Pancreas (tissue), 10 donors: ENCODE data around the gene MAML3. TPM values are rescaled to one million over a fixed set of nuclear protein-coding genes. Genes with fewer than 3 reads are reported as not detected.

ENCODE experiments used
- ATAC-seq, 4 donors: fragments of 200-7000 bp; cut with Tn5 transposase; one replicate each; pipeline versions ENCODE4 v1.8.0 to v1.9.1; 2020; ENCODE audit warnings: mild to moderate bottlenecking in 4 of 4, moderate library complexity in 4 of 4
- DNase-seq, 6 donors: peaks; one replicate each; pipeline ENCODE4 v3.0.0-alpha.2; 2020
- FAIRE-seq: peaks from 2 replicates; lab custom pipeline; 2012; peaks lifted over from hg19 to GRCh38; lab: Jason Lieb, UNC
- H3K27ac ChIP-seq, 4 donors: fragments of 200-600 bp; sonication (generic); 1 replicate in 3 of 4; 2 replicates in 1 of 4; pipeline versions ENCODE4 v1.5.0 to v1.8.0; 2020
- H3K27me3 ChIP-seq, 4 donors: fragments of 200-600 bp; one replicate each; pipeline ENCODE4 v1.8.0; 2021
- H3K36me3 ChIP-seq, 3 donors: fragments of 200-600 bp; sonication (generic) in 1 of 3; one replicate each; pipeline versions ENCODE4 v1.5.0 to v1.8.0; 2020 to 2021
- H3K4me1 ChIP-seq, 3 donors: fragments of 200-600 bp; one replicate each; pipeline ENCODE4 v1.8.0; 2021
- H3K4me3 ChIP-seq, 4 donors: fragments of 200-600 bp; sonication (generic) in 2 of 4; one replicate each; pipeline versions ENCODE4 v1.5.0 to v1.8.0; 2020 to 2021
- H3K9me3 ChIP-seq, 4 donors: fragments of 200-600 bp; one replicate each; pipeline ENCODE4 v1.8.0; 2021
- WGBS, 2 donors: extraction: QIAGEN DNeasy Blood & Tissue Kit; methylation state at CpG; one replicate each; pipeline ENCODE4 v1.1.7; 2013; 5-methylcytosine and 5-hydroxymethylcytosine counted together
- intact Hi-C, 3 donors: fragments of 100-400 bp; cut with DNase I; formaldehyde crosslinking; loops; one replicate each; pipeline versions ENCODE4 v1.11.1 to v1.14.2; 2022
- polyA plus RNA-seq, 2 donors: library from polyadenylated mRNA; stranded (reverse); fragments of 200-250 nt; gene quantifications; one replicate each; pipeline ENCODE4 v1.2.3, GENCODE V29; 2013
- total RNA-seq, 6 donors: library from RNA; stranded (reverse); fragmentation: NEBNext Ultra II Directional in 4 of 6; extraction: Animal tissue kit (Norgen Biotek cat#: 25700) in 4 of 6; gene quantifications; one replicate each; pipeline versions ENCODE4 v1.2.1 to v1.2.4, GENCODE V29; 2021 to 2023
- TF ChIP-seq, protein P1 (sequence below), 4 donors: fragments of 200-600 bp; sonication (generic) in 3 of 4; IDR thresholded peaks; one replicate each; pipeline versions ENCODE4 v1.5.0 to v1.8.0; 2021; ENCODE audit warnings: antibody characterized with exemption in 4 of 4
- donor health status: healthy with polysubstance abuse.
- donor health status: DM: no; HTN: no; CAD: no; lungs with moderate emphysema.
- donor health status: DM: no; HTN: no; CAD: no.
- donor health status: control.
- donor health status: control.
- donor health status: Bipolar disorder and iron deficiency.
- donor health status: DM: yes; HTN: yes; CAD: no.
- donor health status: DM: no; HTN: no; CAD: no.
- donor health status: DM: no; HTN: no; CAD: no.
- donor health status: DM: yes; HTN: yes; CAD: no.

Gene MAML3
- total and polyA plus RNA-seq, 8 donors, result 3.8 to 8.9 (median 5.9) TPM

- no peak overlapping the region for H3K27ac ChIP-seq
- no peak for DNase-seq
- no peak overlapping the region for H3K4me3 ChIP-seq
- ATAC-seq, result no peak
- no peak for FAIRE-seq
- intact Hi-C loops, result no loop called here
- TF ChIP-seq, protein P1, sequence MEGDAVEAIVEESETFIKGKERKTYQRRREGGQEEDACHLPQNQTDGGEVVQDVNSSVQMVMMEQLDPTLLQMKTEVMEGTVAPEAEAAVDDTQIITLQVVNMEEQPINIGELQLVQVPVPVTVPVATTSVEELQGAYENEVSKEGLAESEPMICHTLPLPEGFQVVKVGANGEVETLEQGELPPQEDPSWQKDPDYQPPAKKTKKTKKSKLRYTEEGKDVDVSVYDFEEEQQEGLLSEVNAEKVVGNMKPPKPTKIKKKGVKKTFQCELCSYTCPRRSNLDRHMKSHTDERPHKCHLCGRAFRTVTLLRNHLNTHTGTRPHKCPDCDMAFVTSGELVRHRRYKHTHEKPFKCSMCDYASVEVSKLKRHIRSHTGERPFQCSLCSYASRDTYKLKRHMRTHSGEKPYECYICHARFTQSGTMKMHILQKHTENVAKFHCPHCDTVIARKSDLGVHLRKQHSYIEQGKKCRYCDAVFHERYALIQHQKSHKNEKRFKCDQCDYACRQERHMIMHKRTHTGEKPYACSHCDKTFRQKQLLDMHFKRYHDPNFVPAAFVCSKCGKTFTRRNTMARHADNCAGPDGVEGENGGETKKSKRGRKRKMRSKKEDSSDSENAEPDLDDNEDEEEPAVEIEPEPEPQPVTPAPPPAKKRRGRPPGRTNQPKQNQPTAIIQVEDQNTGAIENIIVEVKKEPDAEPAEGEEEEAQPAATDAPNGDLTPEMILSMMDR (IDR thresholded peaks at IDR 0.05), result no peak
- H3K36me3 ChIP-seq, result no peaks in the 10 kb centered on the region
- H3K9me3 ChIP-seq, result no peaks in the 10 kb centered on the region
- H3K27me3 ChIP-seq, result no peaks in the 10 kb centered on the region
- WGBS, 2 donors, result 72 to 75% methylated on average over 4 of the region's 4 CpGs
- peaks cover 0 to 4% (median 0%) of the 10 kb centered on the region in 3 donors for H3K4me1 ChIP-seq
Measured at GRCh38 chr4:139893801-139894200, 260.2 kb downstream of the MAML3 start.

GRCh38 chr4:139892973-139893736, 260.8 kb downstream of the MAML3 start:
- no peak overlapping the region for H3K4me3 ChIP-seq
- FAIRE-seq (no peak), ATAC-seq (no peak), DNase-seq (no peak)
- no peaks in the 10 kb centered on the region for H3K27me3 ChIP-seq
- no peaks in the 10 kb centered on the region for H3K9me3 ChIP-seq
- no peak overlapping the region for H3K27ac ChIP-seq
- TF ChIP-seq, protein P1 (IDR thresholded peaks at IDR 0.05), result no peak
- WGBS, 2 donors, result 93 to 96% methylated on average over 5 of the region's 5 CpGs
- no peaks in the 10 kb centered on the region for H3K36me3 ChIP-seq
- peaks cover 0 to 3% (median 0%) of the 10 kb centered on the region in 3 donors for H3K4me1 ChIP-seq
- intact Hi-C loops, result no loop called here

- no peak overlapping the region for H3K4me3 ChIP-seq
- no peak for DNase-seq
- TF ChIP-seq, protein P1 (IDR thresholded peaks at IDR 0.05), result no peak
- H3K27me3 ChIP-seq, result no peaks in the 10 kb centered on the region
- no peaks in the 10 kb centered on the region for H3K36me3 ChIP-seq
- H3K4me1 ChIP-seq, result peaks cover 0 to 9% (median 7%) of the 10 kb centered on the region in 3 donors
- intact Hi-C loops, result no loop called here
- no peak for FAIRE-seq
- 91 to 92% methylated on average over 8 of the region's 8 CpGs for WGBS, 2 donors
- H3K9me3 ChIP-seq, result no peaks in the 10 kb centered on the region
- ATAC-seq, result no peak
- H3K27ac ChIP-seq, result no peak overlapping the region
Measured at GRCh38 chr4:139890816-139891215, 263.2 kb downstream of the MAML3 start.

DNA sequence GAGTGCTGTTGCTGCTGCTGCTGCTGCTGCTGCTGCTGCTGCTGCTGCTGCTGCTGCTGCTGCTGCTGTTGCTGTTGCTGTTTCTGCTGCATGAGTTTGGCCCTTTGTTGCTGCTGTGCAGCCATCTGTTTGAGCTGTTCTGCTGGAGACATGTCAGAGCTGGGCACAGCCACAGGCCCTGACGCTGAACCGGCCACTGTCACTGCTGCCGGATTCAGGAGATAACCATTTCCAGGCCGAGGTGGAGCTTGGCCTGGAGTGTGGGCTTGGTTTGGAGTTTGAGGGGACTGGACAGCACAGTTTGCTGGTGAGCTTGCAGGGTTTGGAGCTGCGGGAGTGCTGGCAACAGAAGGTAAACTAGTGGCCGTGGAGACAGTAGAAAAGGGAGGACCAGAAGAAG, 264.1 kb downstream of the MAML3 start:
- no peaks in the 10 kb centered on the region for H3K9me3 ChIP-seq
- intact Hi-C loops, result no loop called here
- H3K4me1 ChIP-seq, result peaks cover 0 to 9% (median 7%) of the 10 kb centered on the region in 3 donors
- ATAC-seq, result no peak
- H3K27ac ChIP-seq, result no peak overlapping the region
- H3K4me3 ChIP-seq, result no peak overlapping the region
- DNase-seq, result no peak
- no peaks in the 10 kb centered on the region for H3K36me3 ChIP-seq
- TF ChIP-seq, protein P1 (IDR thresholded peaks at IDR 0.05), result no peak
- WGBS, 2 donors, result 90% methylated on average over 6 of the region's 6 CpGs
- H3K27me3 ChIP-seq, result no peaks in the 10 kb centered on the region
- FAIRE-seq, result no peak

GRCh38 chr4:139889264-139889663, 264.7 kb downstream of the MAML3 start:
- H3K36me3 ChIP-seq, result no peaks in the 10 kb centered on the region
- intact Hi-C loops, result no loop called here
- ATAC-seq (no peak), FAIRE-seq (no peak), DNase-seq (no peak)
- no peak overlapping the region for H3K27ac ChIP-seq
- H3K4me3 ChIP-seq, result no peak overlapping the region
- no peaks in the 10 kb centered on the region for H3K27me3 ChIP-seq
- TF ChIP-seq, protein P1 (IDR thresholded peaks at IDR 0.05), result no peak
- H3K4me1 ChIP-seq, result peaks cover 0 to 9% (median 7%) of the 10 kb centered on the region in 3 donors
- H3K9me3 ChIP-seq, result no peaks in the 10 kb centered on the region
- 71 to 85% methylated on average over 8 of the region's 8 CpGs for WGBS, 2 donors
